Suprapubic skin (tissue), 4 donors: ENCODE results near the gene KLC3. TPM values are rescaled to one million over a fixed set of nuclear protein-coding genes. Genes with fewer than 3 reads are reported as not detected.
A peak's percentile ranks its signal among the peaks of the same experiment; 100 is the strongest.
"Not testable (repeated sequence)": the region's sequence is repeated elsewhere in the genome, so short reads cannot be mapped to it uniquely, and the experiment has no call there.

Experiments
- DNase-seq, 2 donors: peaks; one replicate each; pipeline ENCODE4 v3.0.0-alpha.2; 2019; ENCODE audit warnings: low spot score in 2 of 2
- H3K27ac ChIP-seq: fragments of 200-600 bp; sonication (generic); one replicate; pipeline ENCODE4 v1.5.1; 2019
- H3K27me3 ChIP-seq: fragments of 200-600 bp; sonication (generic); one replicate; pipeline ENCODE4 v1.5.1; 2019
- H3K36me3 ChIP-seq: fragments of 200-600 bp; sonication (generic); one replicate; pipeline ENCODE4 v1.5.1; 2019
- H3K4me1 ChIP-seq: fragments of 200-600 bp; sonication (generic); one replicate; pipeline ENCODE4 v1.5.1; 2019
- H3K4me3 ChIP-seq: fragments of 200-600 bp; sonication (generic); one replicate; pipeline ENCODE4 v1.5.1; 2019; ENCODE audit warnings: mild to moderate bottlenecking
- H3K9me3 ChIP-seq: fragments of 200-600 bp; sonication (generic); one replicate; pipeline ENCODE4 v1.5.1; 2019
- EP300 ChIP-seq: sonication (generic); formaldehyde crosslinking; IDR thresholded peaks from one replicate; pipeline ENCODE4 v1.6.1; 2017; ENCODE audit warnings: antibody characterized with exemption
- POLR2A ChIP-seq, 2 donors: fragments of 450-650 bp; IDR thresholded peaks; one replicate each; pipeline ENCODE4 v1.6.1; 2017; ENCODE audit warnings: antibody characterized with exemption in 2 of 2, mild to moderate bottlenecking in 2 of 2, moderate library complexity in 2 of 2
- POLR2AphosphoS5 ChIP-seq, 3 donors: sonication (generic); formaldehyde crosslinking; IDR thresholded peaks; one replicate each; pipeline ENCODE4 v1.6.1; 2017; ENCODE audit warnings: antibody characterized with exemption in 3 of 3
- WGBS: methylation state at CpG from one replicate; pipeline ENCODE4 v1.1.5; 2018; 5-methylcytosine and 5-hydroxymethylcytosine counted together
- total RNA-seq, 4 donors: library from RNA; depleted of rRNA; stranded (reverse); fragments of >200 nt; gene quantifications; one replicate each; pipeline ENCODE4 v1.1.0, GENCODE V29; 2016
- TF ChIP-seq, protein P1 (sequence below), 2 donors: fragments of 200-600 bp in 1 of 2; fragments of 450-650 bp in 1 of 2; sonication (generic) in 1 of 2; IDR thresholded peaks; one replicate each; pipeline ENCODE4 v1.5.1; 2016 to 2019; ENCODE audit warnings: antibody characterized with exemption in 2 of 2, mild to moderate bottlenecking in 1 of 2, moderate library complexity in 1 of 2

Gene KLC3
- total RNA-seq, 4 donors from 2014 or later = 73.4 to 132 (median 109) TPM

DNA sequence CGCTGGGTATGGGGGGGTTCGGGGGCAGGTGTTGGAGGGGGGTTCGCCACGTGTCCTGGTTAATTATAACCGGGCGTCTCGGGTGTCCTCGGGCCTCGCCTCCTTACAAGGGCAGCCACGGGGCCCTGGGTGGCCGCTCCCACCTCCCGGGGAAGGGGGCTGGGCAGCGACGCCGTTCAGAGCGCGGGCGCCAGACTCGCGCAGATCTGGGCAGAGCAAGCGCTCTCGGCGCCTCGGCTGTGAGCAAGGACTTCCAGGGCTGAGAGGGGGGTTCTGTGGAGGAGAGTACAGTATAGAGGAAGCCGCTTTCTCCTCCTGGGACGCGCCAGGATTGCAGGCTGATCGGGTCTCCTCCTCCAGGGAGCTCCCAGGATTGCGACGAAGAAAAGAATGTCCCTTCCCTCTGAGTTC, 16.9 kb upstream of the KLC3 start:
- no peaks in the 10 kb centered on the region for H3K9me3 ChIP-seq
- H3K4me3 ChIP-seq = peak overlapping the region; percentile 27
- WGBS = 4% methylated on average over 18 of the region's 30 CpGs
- DNase-seq = no peak
- peaks cover 14% of the 10 kb centered on the region for H3K4me1 ChIP-seq
- H3K27me3 ChIP-seq = peaks cover 44% of the 10 kb centered on the region
- H3K36me3 ChIP-seq = no peaks in the 10 kb centered on the region
- TF ChIP-seq EP300 = no peak
- TF ChIP-seq, protein P1, sequence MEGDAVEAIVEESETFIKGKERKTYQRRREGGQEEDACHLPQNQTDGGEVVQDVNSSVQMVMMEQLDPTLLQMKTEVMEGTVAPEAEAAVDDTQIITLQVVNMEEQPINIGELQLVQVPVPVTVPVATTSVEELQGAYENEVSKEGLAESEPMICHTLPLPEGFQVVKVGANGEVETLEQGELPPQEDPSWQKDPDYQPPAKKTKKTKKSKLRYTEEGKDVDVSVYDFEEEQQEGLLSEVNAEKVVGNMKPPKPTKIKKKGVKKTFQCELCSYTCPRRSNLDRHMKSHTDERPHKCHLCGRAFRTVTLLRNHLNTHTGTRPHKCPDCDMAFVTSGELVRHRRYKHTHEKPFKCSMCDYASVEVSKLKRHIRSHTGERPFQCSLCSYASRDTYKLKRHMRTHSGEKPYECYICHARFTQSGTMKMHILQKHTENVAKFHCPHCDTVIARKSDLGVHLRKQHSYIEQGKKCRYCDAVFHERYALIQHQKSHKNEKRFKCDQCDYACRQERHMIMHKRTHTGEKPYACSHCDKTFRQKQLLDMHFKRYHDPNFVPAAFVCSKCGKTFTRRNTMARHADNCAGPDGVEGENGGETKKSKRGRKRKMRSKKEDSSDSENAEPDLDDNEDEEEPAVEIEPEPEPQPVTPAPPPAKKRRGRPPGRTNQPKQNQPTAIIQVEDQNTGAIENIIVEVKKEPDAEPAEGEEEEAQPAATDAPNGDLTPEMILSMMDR (IDR thresholded peaks at IDR 0.05) = no peak
- no peak for TF ChIP-seq POLR2AphosphoS5 (IDR thresholded peaks at IDR 0.05)
- no peak for TF ChIP-seq POLR2A (IDR thresholded peaks at IDR 0.05)
- no peak overlapping the region for H3K27ac ChIP-seq

DNA sequence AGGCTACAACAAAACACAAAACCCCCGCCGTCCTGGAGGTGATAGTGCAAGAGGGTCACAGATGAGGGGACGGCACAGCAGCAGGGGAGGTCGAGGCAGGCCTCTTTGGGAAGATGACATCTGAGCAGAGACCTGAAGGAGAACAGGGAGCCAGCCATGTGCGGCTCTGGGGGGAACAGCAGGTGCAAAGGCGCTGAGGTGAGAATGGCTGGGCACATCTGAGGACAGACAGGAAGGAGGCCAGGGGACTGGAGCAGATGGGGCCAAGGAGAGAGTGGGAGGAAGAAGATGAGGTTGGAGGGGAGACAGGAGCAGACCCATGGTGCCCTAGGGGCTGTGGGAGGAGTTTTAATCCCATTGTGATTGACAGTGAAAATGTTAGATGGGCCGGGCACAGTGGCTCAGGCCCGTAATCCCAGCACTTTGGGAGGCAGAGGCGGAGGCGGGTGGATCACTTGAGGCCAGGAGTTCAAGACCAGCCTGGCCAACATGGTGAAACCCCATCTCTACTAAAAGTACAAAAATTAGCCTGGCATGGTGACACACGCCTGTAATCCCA, 16.1 kb upstream of the KLC3 start:
- 72% methylated on average over 11 of the region's 11 CpGs for WGBS
- H3K4me3 ChIP-seq = no peak overlapping the region

GRCh38 chr19:45327404-45328143, 13.0 kb upstream of the KLC3 start:
- WGBS = 72% methylated on average over 13 of the region's 13 CpGs
- Histone ChIP-seq H3K27ac (no peak overlapping the region), H3K27me3 (peaks cover 26% of the 10 kb centered on the region), H3K4me3 (no peak overlapping the region), H3K4me1 (peaks cover 14% of the 10 kb centered on the region), H3K9me3 (no peaks in the 10 kb centered on the region), H3K36me3 (no peaks in the 10 kb centered on the region)
- DNase-seq = no peak
- TF ChIP-seq POLR2AphosphoS5 (IDR thresholded peaks at IDR 0.05) = no peak
- TF ChIP-seq POLR2A (IDR thresholded peaks at IDR 0.05) = no peak
- TF ChIP-seq EP300 = no peak
- TF ChIP-seq, protein P1 (IDR thresholded peaks at IDR 0.05) = no peak

More for the DNA sequence above, 16.1 kb upstream of the KLC3 start:
- DNase-seq = no peak
- Histone ChIP-seq H3K9me3 (no peaks in the 10 kb centered on the region), H3K27ac (no peak overlapping the region), H3K4me1 (peaks cover 14% of the 10 kb centered on the region), H3K27me3 (peaks cover 37% of the 10 kb centered on the region), H3K36me3 (no peaks in the 10 kb centered on the region)
- TF ChIP-seq POLR2A (IDR thresholded peaks at IDR 0.05) (no peak), EP300 (no peak), POLR2AphosphoS5 (IDR thresholded peaks at IDR 0.05) (no peak)
- TF ChIP-seq, protein P1 (IDR thresholded peaks at IDR 0.05) = no peak

DNA sequence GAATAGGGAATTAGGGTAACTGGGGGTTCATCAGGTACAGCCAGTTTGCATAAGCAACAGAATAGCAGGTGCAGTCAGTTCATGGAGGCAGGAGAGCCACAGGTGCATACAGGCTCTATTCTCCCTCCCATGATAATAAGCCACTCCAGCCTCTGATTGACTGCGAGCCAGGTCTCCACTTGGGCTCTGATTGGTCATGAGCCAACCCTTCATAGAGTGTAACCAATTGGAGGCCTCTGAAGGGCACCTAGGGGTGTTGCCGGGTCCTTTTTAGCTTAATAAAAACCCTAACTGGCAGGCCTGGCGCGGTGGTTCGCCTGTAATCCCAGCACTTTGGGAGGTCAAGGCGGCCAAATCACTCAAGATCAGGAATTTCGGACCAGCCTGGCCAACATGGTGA, 9.1 kb upstream of the KLC3 start:
- Histone ChIP-seq H3K36me3 (no peaks in the 10 kb centered on the region), H3K4me3 (no peak overlapping the region), H3K4me1 (peaks cover under 1% of the 10 kb centered on the region), H3K27me3 (no peaks in the 10 kb centered on the region), H3K9me3 (no peaks in the 10 kb centered on the region), H3K27ac (no peak overlapping the region)
- TF ChIP-seq POLR2AphosphoS5 (IDR thresholded peaks at IDR 0.05) (no peak), EP300 (no peak), POLR2A (IDR thresholded peaks at IDR 0.05) (no peak)
- TF ChIP-seq, protein P1 (IDR thresholded peaks at IDR 0.05) = no peak
- no peak for DNase-seq
- WGBS = 90% methylated on average over 5 of the region's 7 CpGs

DNA sequence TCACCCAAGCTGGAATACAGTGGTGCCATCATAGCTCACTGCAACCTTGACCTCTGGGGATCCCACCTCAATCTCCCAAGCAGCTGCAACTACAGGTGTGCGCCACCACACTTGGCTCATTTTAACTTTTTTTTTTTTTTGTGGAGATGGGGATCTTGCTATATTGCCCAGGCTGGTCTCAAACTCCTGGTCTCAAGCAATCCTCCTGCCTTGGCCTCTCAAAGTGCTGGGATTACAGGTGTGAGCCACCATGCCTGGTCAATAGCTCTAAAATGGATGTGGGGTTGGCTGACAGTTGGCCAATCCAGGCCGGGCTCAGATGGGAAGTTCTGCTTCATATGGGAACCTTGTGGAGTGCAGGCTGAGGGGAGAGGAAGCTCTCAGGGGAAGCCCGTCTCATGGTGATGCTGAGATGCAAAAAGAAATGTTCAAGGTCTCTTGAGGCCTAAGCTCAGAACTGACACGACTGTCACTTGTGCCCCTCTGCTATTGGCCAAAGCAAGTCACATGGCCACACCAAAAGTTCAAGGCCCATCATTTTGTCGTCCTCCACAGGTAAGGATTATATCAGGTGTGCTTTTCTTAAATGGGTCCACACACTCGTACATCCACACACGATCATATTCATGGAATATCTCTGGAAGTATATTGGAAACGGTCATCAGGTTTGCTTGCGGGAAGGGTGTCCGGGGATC, 6.8 kb upstream of the KLC3 start:
- DNase-seq = no peak
- H3K4me1 ChIP-seq = peaks cover 3% of the 10 kb centered on the region
- no peaks in the 10 kb centered on the region for H3K9me3 ChIP-seq
- no peak overlapping the region for H3K27ac ChIP-seq
- no peaks in the 10 kb centered on the region for H3K36me3 ChIP-seq
- no peak overlapping the region for H3K4me3 ChIP-seq
- H3K27me3 ChIP-seq = no peaks in the 10 kb centered on the region
- TF ChIP-seq POLR2A (IDR thresholded peaks at IDR 0.05) (no peak), POLR2AphosphoS5 (IDR thresholded peaks at IDR 0.05) (no peak), EP300 (no peak)
- TF ChIP-seq, protein P1 (IDR thresholded peaks at IDR 0.05) = no peak
- WGBS = 81% methylated on average over 10 of the region's 10 CpGs

DNA sequence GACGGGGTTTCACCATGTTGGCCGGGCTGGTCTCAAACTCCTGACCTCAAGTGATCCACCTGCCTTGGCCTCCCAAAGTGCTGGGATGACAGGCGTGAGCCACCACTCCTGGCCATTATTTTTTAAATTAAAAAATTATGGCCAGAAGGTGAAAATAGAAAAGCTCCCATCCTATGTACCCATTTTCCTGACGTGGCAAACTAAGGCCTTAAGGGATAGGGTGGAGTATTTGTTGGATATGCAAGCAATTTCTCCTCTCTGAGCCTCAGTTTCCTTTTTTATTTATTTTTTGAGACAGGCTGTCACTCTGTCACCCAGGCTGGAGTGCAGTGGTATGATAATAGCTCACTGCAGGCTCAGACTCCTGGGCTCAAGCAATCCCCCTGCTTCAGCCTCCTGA, 5.7 kb upstream of the KLC3 start:
- H3K9me3 ChIP-seq, H3K36me3 ChIP-seq, H3K27me3 ChIP-seq, H3K27ac ChIP-seq, H3K4me1 ChIP-seq, DNase-seq, H3K4me3 ChIP-seq: not testable (repeated sequence)
- WGBS = 96% methylated on average over 4 of the region's 4 CpGs
